ENCODE results near the gene QPCT. TPM values are rescaled to one million over a fixed set of nuclear protein-coding genes. Genes with fewer than 3 reads are reported as not detected.
A peak's percentile ranks its signal among the peaks of the same experiment; 100 is the strongest.
"Not testable (repeated sequence)": the region's sequence is repeated elsewhere in the genome, so short reads cannot be mapped to it uniquely, and the experiment has no call there.

The QPCT gene
- polyA plus RNA-seq (2011; rRNA removed) = 15.9 and 18.1 TPM in 2 replicates
- polyA minus RNA-seq (2011; rRNA and poly(A)+ RNA removed) = 6.0 and 11.7 TPM in 2 replicates

DNA sequence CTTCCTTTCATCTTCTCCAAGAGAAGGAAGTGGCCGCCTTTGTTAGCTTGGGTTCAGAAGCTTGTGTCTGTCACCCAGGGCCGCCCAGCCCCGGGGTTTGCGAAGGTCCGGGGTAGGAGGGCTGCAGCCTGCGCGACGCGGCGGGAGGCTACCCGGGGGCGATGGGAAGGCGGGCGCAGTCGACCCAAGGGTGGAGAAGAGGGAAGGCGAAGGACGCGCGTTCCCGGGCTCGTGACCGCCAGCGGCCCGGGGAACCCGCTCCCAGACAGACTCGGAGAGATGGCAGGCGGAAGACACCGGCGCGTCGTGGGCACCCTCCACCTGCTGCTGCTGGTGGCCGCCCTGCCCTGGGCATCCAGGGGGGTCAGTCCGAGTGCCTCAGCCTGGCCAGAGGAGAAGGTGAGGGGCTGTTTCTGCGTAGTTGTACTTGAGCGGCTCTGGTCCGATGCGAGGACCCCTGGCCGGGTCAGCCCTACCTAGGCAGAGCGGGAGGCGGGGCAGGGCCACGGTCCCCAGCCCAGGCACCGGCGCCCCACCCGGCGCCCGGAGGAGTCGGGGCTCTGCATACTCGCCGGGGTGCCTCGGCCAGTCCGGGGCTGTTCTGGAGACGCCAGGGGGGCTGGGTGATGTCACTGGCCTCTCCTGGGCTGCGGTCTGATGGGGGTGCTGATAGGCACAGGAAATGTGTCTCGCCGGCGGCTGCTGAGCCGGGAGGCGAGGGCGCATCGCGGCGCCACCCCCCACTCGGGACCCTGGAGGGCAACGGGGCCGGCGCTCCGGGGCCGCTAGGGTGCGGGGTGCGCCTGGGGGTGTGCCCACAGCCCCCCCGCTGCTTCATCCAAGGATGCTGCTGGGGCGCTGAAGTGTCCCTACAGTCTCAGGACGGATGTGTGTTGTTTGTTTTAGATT lies at the start of gene QPCT:
QPCT (plus strand) TSS at position 178 of the 909 bp plus-strand sequence; CDS start at position 280, 102 bp downstream.
- DNase-seq (ENCODE audit: low read depth) = no peak
- Histone ChIP-seq H3K4me3 (ENCODE audit: low read depth, low read length) (peak within 1 kb of the TSS; percentile 56), H3K36me3 (ENCODE audit: control insufficient read depth, insufficient read depth, low read length) (no peaks in the 10 kb centered on the region), H3K27me3 (ENCODE audit: control insufficient read depth, insufficient read depth, low read length) (no peaks in the 10 kb centered on the region)
- POLR2A ChIA-PET = no interaction called here
- CTCF ChIA-PET = interaction anchor here (1.9 kb wide), 1 partner anchor 533 kb away, joined by 5 read pairs; no protein-coding TSS in a partner anchor
- TF ChIP-seq, protein P1, sequence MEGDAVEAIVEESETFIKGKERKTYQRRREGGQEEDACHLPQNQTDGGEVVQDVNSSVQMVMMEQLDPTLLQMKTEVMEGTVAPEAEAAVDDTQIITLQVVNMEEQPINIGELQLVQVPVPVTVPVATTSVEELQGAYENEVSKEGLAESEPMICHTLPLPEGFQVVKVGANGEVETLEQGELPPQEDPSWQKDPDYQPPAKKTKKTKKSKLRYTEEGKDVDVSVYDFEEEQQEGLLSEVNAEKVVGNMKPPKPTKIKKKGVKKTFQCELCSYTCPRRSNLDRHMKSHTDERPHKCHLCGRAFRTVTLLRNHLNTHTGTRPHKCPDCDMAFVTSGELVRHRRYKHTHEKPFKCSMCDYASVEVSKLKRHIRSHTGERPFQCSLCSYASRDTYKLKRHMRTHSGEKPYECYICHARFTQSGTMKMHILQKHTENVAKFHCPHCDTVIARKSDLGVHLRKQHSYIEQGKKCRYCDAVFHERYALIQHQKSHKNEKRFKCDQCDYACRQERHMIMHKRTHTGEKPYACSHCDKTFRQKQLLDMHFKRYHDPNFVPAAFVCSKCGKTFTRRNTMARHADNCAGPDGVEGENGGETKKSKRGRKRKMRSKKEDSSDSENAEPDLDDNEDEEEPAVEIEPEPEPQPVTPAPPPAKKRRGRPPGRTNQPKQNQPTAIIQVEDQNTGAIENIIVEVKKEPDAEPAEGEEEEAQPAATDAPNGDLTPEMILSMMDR (IDR thresholded peaks at IDR 0.05; ENCODE audit: insufficient read depth, low read depth, low read length) = no peak

DNA sequence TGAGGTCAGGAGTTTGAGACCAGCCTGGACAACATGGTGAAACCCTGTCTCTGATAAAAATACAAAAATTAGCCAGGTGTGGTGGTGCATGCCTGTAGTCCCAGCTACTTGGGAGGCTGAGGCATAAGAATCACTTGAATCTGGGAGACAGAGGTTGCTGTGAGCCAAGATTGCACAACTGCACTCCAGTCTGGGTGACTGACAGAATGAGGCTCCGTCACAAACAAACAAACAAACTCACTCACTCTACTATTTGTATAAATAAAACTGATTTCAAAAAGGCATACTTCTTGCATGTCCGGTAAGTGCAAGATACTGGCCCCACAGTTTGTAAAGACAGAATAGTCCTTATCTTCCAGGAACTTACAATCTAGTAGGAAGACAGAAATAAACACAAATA lies 49.6 kb upstream of the QPCT start:
- H3K27me3 ChIP-seq (ENCODE audit: control insufficient read depth, insufficient read depth, low read length); DNase-seq (ENCODE audit: low read depth); H3K36me3 ChIP-seq (ENCODE audit: control insufficient read depth, insufficient read depth, low read length); H3K4me3 ChIP-seq (ENCODE audit: low read depth, low read length); CTCF ChIA-PET; POLR2A ChIA-PET: not testable (repeated sequence)

DNA sequence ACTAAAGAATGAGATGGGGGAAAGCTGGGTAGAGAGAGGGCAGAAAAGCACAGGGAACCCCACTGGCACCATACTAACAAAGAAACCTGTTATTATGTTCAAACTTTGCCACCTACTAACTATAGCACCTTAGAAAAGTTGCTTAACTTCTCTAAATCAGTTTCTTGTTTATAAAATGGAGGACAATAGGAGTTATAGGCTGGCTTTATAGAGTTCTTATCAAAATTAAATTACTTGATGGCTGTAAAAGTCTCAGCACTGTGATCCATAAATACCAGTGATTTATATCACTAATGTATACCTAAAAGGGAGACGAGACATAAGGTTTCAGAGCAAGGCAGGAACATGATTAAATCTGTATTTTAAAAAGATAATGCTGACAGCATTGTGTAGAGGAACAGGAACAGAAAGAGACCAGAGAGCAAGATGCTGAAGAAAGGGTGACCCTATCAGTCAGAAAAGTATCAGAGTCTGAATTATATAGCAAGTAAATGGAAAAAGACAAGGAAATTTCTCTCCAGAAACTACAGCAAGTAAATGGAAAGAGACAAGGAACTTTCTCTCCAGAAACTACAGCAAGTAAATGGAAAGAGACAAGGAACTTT lies 48.9 kb upstream of the QPCT start:
- Histone ChIP-seq H3K36me3 (ENCODE audit: control insufficient read depth, insufficient read depth, low read length) (no peaks in the 10 kb centered on the region; the same call in 1 of the 2 replicates), H3K27me3 (ENCODE audit: control insufficient read depth, insufficient read depth, low read length) (no peaks in the 10 kb centered on the region), H3K4me3 (ENCODE audit: low read depth, low read length) (no peak overlapping the region)
- ChIA-PET CTCF (interaction anchor here (1.6 kb wide), 1 partner anchor 12 kb away, joined by 3 read pairs; no protein-coding TSS in a partner anchor), POLR2A (no interaction called here)
- TF ChIP-seq, protein P1 (IDR thresholded peaks at IDR 0.05; ENCODE audit: insufficient read depth, low read depth, low read length) = no peak
- no peak for DNase-seq (ENCODE audit: low read depth)

DNA sequence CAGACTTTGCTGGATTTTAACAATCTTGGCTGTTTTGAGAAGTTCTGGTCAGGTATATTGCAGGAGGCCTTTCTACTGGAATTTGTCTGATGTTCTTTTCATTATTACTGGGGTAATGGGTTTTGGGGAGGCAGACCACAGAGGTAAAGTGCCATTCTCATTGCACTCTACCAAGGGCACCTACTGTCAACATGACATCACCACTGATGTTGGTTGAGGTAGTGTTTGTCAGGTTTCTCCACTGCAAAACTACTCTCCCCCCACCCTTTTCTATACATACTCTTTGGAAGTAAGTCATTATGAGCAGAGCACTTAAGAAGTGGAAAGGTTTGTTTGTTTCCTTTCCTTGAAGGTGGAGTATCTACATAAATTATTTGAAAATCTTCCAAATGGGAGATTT lies 46.8 kb upstream of the QPCT start:
- DNase-seq (ENCODE audit: low read depth) = no peak
- TF ChIP-seq, protein P1 (IDR thresholded peaks at IDR 0.05; ENCODE audit: insufficient read depth, low read depth, low read length) = no peak
- Histone ChIP-seq H3K27me3 (ENCODE audit: control insufficient read depth, insufficient read depth, low read length) (no peaks in the 10 kb centered on the region), H3K36me3 (ENCODE audit: control insufficient read depth, insufficient read depth, low read length) (no peaks in the 10 kb centered on the region), H3K4me3 (ENCODE audit: low read depth, low read length) (no peak overlapping the region)
- ChIA-PET POLR2A (no interaction called here), CTCF (no interaction called here)

DNA sequence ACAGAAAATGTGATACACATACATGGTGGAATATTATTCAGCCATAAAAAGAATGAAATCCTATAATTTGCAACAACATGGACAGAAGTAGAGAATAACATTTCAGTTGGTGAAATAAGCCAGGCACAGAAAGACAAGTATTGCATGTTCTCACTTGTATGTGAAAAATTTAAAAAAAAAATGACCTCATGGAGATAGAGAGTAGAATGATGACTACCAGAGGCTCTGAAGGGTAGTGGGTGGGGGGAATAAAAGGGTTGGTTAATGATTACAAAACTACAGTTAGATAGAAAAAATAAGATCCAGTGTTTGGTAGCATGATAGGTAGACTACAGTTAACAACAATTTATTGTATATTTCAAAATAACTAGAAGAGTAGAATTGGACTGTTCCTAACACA lies 44.3 kb upstream of the QPCT start:
- CTCF ChIA-PET = interaction anchor here (0.6 kb wide), 1 partner anchor 515 kb away, joined by 4 read pairs; no protein-coding TSS in a partner anchor
- H3K36me3 ChIP-seq (ENCODE audit: control insufficient read depth, insufficient read depth, low read length) = no peaks in the 10 kb centered on the region
- TF ChIP-seq, protein P1 (IDR thresholded peaks at IDR 0.05; ENCODE audit: insufficient read depth, low read depth, low read length) = no peak
- no peak overlapping the region for H3K4me3 ChIP-seq (ENCODE audit: low read depth, low read length)
- no peaks in the 10 kb centered on the region for H3K27me3 ChIP-seq (ENCODE audit: control insufficient read depth, insufficient read depth, low read length)
- POLR2A ChIA-PET = no interaction called here
- no peak for DNase-seq (ENCODE audit: low read depth)
